NCI-H82 treated with DMSO at 0.1 percent for 48 hours (cell line): ENCODE measurements around the gene DGLUCY.
"Not testable (repeated sequence)": the region's sequence is repeated elsewhere in the genome, so short reads cannot be mapped to it uniquely, and the experiment has no call there.

Experiments
- DNase-seq: peaks from one replicate; lab custom pipeline; 2025; ENCODE audit not compliant: unreplicated experiment; lab: John Stamatoyannopoulos, UW

DGLUCY gene

GRCh38 chr14:91232603-91233002 is 118.7 kb downstream of the DGLUCY start:
- DNase-seq: no peak

GRCh38 chr14:91233936-91234790 is 120.3 kb downstream of the DGLUCY start:
- DNase-seq: no peak

GRCh38 chr14:91234791-91235114 is 120.9 kb downstream of the DGLUCY start:
- DNase-seq: no peak

GRCh38 chr14:91235841-91236240 is 122.0 kb downstream of the DGLUCY start:
- no peak for DNase-seq

- DNase-seq: no peak
Observed at GRCh38 chr14:91237219-91237618, 123.3 kb downstream of the DGLUCY start.

- no peak for DNase-seq
Observed at GRCh38 chr14:91238085-91238484, 124.2 kb downstream of the DGLUCY start.

- no peak for DNase-seq
Observed at GRCh38 chr14:91238661-91239060, 124.8 kb downstream of the DGLUCY start.

GRCh38 chr14:91241863-91242262 is 128.0 kb downstream of the DGLUCY start:
- no peak for DNase-seq

- no peak for DNase-seq
Observed at GRCh38 chr14:91242635-91243034, 128.8 kb downstream of the DGLUCY start.

GRCh38 chr14:91243074-91243471 is 129.2 kb downstream of the DGLUCY start:
- no peak for DNase-seq

- DNase-seq: no peak
Observed at GRCh38 chr14:91244501-91244901, 130.6 kb downstream of the DGLUCY start, which contains the start of gene GPR68. Gene GPR68, minus strand, starts transcription at chr14:91244704. Its CDS starts 9,654 bp downstream, at chr14:91235050.

- DNase-seq: no peak
Observed at GRCh38 chr14:91245029-91245428, 131.2 kb downstream of the DGLUCY start.

GRCh38 chr14:91245616-91246015 is 131.7 kb downstream of the DGLUCY start:
- DNase-seq: not testable (repeated sequence)

GRCh38 chr14:91246051-91246852 is 132.4 kb downstream of the DGLUCY start:
- DNase-seq: no peak

GRCh38 chr14:91249841-91250616 is 136.2 kb downstream of the DGLUCY start:
- no peak for DNase-seq

- no peak for DNase-seq
Observed at GRCh38 chr14:91250912-91251311, 137.0 kb downstream of the DGLUCY start.

- DNase-seq: no peak
Observed at GRCh38 chr14:91252871-91253794, 139.3 kb downstream of the DGLUCY start.

GRCh38 chr14:91253795-91254323 is 140.0 kb downstream of the DGLUCY start:
- no peak for DNase-seq

- peak; percentile 45 for DNase-seq
Observed at GRCh38 chr14:91254461-91254860, 140.6 kb downstream of the DGLUCY start.
